ENCODE results near the gene SERPINB10.
"Not testable (repeated sequence)": the region's sequence is repeated elsewhere in the genome, so short reads cannot be mapped to it uniquely, and the experiment has no call there.

SERPINB10 gene

DNA sequence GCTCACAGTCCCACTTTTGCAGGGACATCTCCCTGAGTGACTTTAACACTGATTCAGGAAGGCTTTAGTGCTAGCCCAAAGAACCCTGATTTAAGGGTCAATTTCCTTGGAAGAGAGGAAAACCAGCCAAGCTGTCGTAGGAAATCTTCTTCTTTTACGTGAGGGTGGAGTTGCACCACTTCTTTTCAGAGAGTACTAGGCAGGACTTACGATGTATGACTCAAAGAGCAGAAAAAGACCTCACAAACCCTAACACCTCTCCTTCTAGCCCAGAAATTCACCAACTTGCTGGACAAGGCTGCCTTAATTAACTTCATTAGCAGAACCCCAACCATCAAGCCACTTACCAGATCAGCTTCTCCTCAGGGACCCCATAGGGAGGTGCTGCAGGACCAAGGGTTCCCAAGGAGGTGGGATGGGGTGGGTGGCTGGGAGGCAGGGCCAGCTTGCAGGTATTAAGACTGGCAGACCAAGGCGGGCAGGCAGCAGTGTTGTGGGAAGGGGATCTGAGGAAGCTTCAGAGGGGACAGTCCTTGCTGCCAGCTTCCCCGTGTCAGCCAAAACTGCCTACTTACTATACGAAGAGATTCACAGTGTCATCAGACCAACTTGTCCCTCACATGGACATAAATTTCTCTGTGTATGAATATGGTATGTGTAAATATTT, 13.5 kb upstream of the SERPINB10 start:
- DNase-seq, result no peak

GRCh38 chr18:63895190-63895589, 12.6 kb upstream of the SERPINB10 start:
- no peak for DNase-seq

DNA sequence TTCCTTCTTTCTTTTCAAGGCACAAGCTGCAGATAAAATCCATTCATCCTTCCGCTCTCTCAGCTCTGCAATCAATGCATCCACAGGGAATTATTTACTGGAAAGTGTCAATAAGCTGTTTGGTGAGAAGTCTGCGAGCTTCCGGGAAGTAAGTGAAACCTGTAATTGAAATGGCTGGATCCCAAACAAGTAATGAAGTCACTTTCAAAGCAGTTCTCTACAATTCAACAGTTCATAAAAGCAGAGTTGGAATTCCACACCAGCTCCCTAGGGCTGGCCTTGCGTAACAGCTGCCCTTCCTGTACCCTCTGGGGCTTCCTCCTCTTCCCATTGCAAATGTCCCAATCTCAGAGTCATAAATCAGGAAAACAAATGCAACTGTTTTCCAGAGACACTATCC, 10.7 kb upstream of the SERPINB10 start:
- DNase-seq, result no peak

DNA sequence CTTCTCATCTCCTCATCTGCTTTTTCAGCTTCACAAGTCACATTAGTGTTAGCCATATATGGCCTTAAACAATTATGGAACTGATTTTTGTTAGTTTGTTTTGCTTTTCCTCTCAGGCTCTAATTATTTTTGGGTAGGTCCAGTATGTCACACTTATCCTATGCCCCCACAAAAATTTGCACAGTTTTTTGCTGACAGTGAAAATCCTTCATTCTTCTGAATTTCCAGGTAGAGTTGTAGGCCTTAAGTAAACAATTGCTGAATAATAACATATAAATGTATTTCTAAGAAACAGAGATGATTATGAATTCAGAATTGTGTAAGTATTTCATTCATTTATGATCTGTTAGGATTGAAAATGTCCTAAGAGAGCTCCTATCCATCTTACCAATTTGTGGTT, 8.6 kb upstream of the SERPINB10 start:
- DNase-seq, result no peak

GRCh38 chr18:63903851-63904570, 3.7 kb upstream of the SERPINB10 start:
- no peak for DNase-seq

GRCh38 chr18:63904694-63905093, 3.1 kb upstream of the SERPINB10 start:
- DNase-seq, result no peak

- DNase-seq, result no peak
These were observed 2.4 kb upstream of the SERPINB10 start for GRCh38 chr18:63905361-63905760.

- DNase-seq, result no peak
These were observed 1.7 kb upstream of the SERPINB10 start for GRCh38 chr18:63906056-63906455.

GRCh38 chr18:63908858-63909257, 1.1 kb downstream of the SERPINB10 start:
- no peak for DNase-seq

DNA sequence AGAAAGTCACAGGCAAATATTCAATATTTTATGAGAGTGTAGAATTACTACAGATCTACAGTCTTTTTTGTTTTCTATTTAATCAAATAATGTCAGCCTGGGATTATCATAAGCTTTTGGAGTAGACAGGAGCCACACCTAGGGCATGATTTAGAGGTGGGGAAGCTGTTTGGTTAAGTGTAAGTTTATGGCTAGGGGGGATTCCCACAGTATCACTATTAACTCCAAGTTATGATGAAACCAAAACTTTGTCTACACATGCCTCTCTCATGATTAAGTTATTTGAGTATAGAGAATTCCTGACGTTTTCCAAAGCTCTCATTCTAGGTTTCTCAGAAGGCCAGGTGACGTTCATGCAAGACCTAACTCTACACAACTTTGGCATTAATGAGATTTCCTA, 2.1 kb downstream of the SERPINB10 start:
- no peak for DNase-seq

GRCh38 chr18:63917817-63918216, 10.1 kb downstream of the SERPINB10 start:
- DNase-seq, result no peak

- DNase-seq, result no peak
These were observed 14.3 kb downstream of the SERPINB10 start for GRCh38 chr18:63922049-63922448.

GRCh38 chr18:63924551-63924950, 16.8 kb downstream of the SERPINB10 start:
- no peak for DNase-seq

DNA sequence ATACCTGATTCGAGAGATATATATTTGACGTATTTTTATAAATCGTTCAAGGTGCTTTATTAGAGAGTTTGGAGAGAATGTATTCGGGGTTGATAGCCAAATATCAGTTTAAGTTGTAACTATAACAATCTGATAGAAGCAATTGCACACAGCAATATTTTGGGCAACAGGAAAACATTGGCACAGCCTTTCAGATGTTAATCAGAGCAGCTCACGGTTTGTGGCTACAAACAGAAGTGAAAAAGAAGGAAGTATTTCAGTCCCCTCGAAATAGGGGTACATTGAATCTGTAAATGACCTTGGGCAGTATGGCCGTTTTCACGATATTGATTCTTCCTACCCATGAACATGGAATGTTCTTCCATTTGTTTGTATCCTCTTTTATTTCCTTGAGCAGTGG, 20.6 kb downstream of the SERPINB10 start:
- DNase-seq, result no peak

DNA sequence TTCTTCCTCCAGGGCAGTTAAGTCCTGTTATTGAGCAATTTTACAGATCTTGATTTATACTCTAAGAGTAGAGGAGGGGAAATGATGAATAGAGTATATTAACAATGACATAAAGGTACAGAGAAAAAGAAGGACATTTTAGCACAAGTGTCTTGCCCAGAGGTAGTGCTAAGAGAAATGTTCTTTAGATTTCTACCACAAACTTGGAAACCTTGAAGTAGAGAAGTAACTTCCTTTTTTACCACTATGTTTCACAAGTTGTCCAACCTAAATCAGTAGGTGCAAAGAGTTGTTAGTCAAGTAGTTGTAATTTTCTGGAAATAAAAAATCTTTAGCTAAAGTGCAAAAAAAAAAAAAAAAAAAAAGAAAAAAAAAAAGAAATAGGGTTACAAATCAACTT, 21.6 kb downstream of the SERPINB10 start:
- not testable (repeated sequence) for DNase-seq

- DNase-seq, result no peak
These were observed 23.1 kb downstream of the SERPINB10 start for GRCh38 chr18:63930773-63931354.

- DNase-seq, result peak; percentile 59
These were observed 28.6 kb downstream of the SERPINB10 start for GRCh38 chr18:63936156-63936931.

DNA sequence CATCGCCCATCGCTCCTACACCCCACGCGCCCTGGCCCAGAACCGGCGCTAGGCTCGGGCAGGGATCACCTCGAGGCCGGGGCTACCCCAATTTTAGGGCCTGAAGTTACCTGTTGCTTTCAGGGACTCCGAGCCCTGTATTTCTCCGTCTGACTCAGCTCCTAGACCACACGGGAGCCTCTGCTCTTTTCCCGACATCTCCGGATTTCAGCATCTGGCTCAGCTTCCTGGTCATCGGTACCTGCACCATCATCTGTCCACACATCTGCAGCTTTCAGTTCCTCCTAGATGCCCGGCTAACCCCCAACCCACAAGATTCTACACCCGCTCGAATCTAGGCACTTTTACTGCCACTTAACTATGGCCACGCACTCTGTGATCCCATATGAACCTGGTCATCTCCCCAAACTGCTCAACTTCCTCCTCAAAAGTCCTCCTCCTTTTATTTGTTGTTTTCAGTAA, 29.2 kb downstream of the SERPINB10 start:
- DNase-seq, result no peak

DNA sequence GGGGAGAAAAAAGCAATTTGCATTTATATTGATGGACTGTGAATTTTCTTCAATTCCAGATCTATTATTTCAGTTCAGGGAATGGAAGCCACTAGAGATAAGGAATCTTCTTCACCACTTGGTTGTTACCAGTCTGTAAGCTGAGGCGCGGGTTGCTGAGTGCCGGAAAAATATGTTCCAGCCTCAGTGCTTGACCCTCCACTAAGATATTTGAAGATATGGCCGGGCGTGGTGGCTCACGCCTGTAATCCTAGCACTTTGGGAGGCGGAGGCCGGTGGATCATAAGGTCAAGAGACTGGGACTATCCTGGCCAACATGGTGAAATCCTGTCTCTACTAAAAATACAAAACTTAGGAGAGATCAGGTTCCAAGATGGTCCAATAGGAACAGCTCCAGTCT, 32.2 kb downstream of the SERPINB10 start:
- no peak for DNase-seq

GRCh38 chr18:63940543-63941050, 32.8 kb downstream of the SERPINB10 start:
- not testable (repeated sequence) for DNase-seq

DNA sequence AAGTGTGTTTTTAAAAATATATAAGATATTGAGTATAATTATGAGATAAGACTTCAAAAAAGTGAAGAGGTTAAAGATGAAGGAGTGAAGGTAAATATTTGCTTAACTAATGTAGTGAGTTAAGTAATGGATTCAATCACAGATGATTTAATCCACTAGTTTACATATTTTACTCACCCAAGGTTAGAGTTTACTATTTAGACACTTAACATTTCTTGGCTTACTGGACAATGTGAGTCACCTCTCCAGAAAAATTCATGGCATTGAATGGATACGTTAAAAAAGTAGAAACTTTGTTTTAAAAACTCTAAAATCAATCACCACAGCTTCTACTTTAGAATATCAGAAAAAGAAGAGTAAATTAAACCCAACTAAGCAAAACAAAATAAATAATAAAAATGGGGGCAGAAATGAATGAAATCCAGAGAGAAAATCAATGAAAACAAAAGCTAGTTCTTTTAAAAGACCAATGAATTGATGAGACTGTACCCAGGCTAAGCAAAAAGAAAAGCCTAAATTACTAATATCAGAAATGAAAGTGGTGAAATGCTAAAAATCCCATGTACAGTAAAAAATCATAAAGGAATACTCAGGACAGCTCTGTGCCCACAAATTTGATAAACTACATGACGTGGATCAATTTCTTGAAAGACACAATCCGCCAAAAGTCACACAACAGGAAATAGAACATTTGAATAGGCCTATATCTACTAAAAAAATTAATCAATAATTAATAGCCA, 39.5 kb downstream of the SERPINB10 start:
- DNase-seq, result no peak

DNA sequence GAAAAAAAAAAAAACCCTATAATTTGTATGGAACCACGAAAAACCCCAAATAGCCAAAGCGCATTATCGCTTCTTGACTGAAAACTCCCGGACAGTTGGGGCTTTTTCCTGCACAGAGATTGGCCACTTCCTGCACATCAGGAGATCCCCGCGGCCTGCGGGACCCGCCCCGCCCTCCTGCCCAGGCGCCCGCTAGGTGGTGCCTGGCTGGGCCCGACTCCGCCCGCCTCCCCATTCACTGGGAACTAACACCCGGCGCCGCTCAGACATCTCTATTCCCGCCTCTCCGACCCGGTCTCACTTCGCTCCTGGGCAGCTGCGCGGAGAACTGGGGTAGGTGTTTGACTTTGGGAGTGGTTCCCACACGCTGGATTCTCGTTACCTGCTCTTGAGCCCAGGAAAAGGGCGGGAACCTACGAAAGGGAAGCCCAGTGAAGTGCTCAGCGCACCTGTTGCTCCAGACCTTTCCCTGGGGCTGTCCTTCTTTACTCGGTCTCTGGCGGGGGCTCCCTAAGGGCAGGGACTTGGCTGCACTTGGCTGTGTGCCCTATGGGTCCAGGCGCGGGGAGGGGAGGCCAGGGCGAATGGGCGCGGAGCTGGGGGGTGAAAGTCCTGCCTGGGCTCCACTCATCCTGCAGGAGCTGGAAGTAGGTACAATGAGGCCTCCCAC, 41.4 kb downstream of the SERPINB10 start, which contains the start of gene HMSD:
Gene HMSD, plus strand, starts transcription at position 234 of the 670 bp plus-strand sequence. CDS start 4,155 bp downstream, outside the sequence.
- peak; percentile 67 for DNase-seq

Data from NCI-H1436 (cell line).